Epidermal melanocyte (primary cell): ENCODE measurements around the gene EYA3.

ENCODE experiments used
- DNase-seq: peaks from one replicate; pipeline ENCODE4 v3.0.0; 2011; ENCODE audit warnings: low spot score; ENCODE audit not compliant: insufficient read length

The EYA3 gene

GRCh38 chr1:28112388-28113241, 24.2 kb upstream of the EYA3 start:
- DNase-seq: no peak

GRCh38 chr1:28111157-28111556, 22.7 kb upstream of the EYA3 start:
- DNase-seq: no peak

- no peak for DNase-seq
These were observed 22.1 kb upstream of the EYA3 start for GRCh38 chr1:28110555-28110954.

- no peak for DNase-seq
These were observed 21.2 kb upstream of the EYA3 start for GRCh38 chr1:28109639-28110038.

- no peak for DNase-seq
These were observed 19.6 kb upstream of the EYA3 start for GRCh38 chr1:28108001-28108400.

GRCh38 chr1:28104866-28105467, 16.6 kb upstream of the EYA3 start:
- no peak for DNase-seq

GRCh38 chr1:28102189-28102588, 13.8 kb upstream of the EYA3 start:
- DNase-seq: no peak

GRCh38 chr1:28099050-28099769, 10.8 kb upstream of the EYA3 start:
- no peak for DNase-seq

GRCh38 chr1:28097100-28097472, 8.7 kb upstream of the EYA3 start:
- DNase-seq: no peak

GRCh38 chr1:28096210-28097099, 8.0 kb upstream of the EYA3 start:
- no peak for DNase-seq

GRCh38 chr1:28091043-28091781, 2.8 kb upstream of the EYA3 start:
- DNase-seq: peak; percentile 39

- DNase-seq: no peak
These were observed 719 bp downstream of the EYA3 start for GRCh38 chr1:28087614-28088167.

- no peak for DNase-seq
These were observed 1.8 kb downstream of the EYA3 start for GRCh38 chr1:28086651-28087050.

GRCh38 chr1:28085129-28085528, 3.3 kb downstream of the EYA3 start:
- no peak for DNase-seq

GRCh38 chr1:28083876-28084275, 4.5 kb downstream of the EYA3 start:
- DNase-seq: no peak

GRCh38 chr1:28078680-28079626, 9.5 kb downstream of the EYA3 start:
- DNase-seq: no peak

- no peak for DNase-seq
These were observed 10.1 kb downstream of the EYA3 start for GRCh38 chr1:28078262-28078661.

GRCh38 chr1:28074892-28075511, 13.4 kb downstream of the EYA3 start:
- no peak for DNase-seq

- DNase-seq: no peak
These were observed 14.5 kb downstream of the EYA3 start for GRCh38 chr1:28073867-28074266.
